OCI-LY7 (cell line): ENCODE measurements around the gene OPRM1. TPM values are rescaled to one million over a fixed set of nuclear protein-coding genes. Genes with fewer than 3 reads are reported as not detected.

Experiments
- BruUV-seq: library from RNA; stranded (reverse); fragments of 400-500 nt; replicated peaks from 2 replicates; lab custom pipeline; 2021; lab: Mats Ljungman, UMichigan
- CTCF ChIA-PET: fragments of 300-600 bp; sonication (Branson Sonifier 250); formaldehyde crosslinking; loops from one replicate; lab custom pipeline; 2022; ENCODE audit warnings: antibody characterized with exemption; ENCODE audit not compliant: unreplicated experiment; lab: Charles Lee
- POLR2A ChIA-PET: fragments of 300-600 bp; sonication (Branson Sonifier 250); formaldehyde crosslinking; loops from one replicate; lab custom pipeline; 2022; ENCODE audit warnings: antibody characterized with exemption; lab: Charles Lee
- DNase-seq: peaks from one replicate; pipeline ENCODE4 v3.0.0-alpha.2; 2015; ENCODE audit warnings: low spot score
- H2AFZ ChIP-seq: fragments of 200-600 bp; sonication (generic), shearing (Covaris generic); 2 replicates; pipeline ENCODE4 v1.6.1; 2014; ENCODE audit warnings: mild to moderate bottlenecking, antibody characterized with exemption, low read length, moderate library complexity
- H3K27ac ChIP-seq: fragments of 200-600 bp; sonication (generic); 2 replicates; pipeline ENCODE4 v1.5.1; 2014; ENCODE audit warnings: mixed run types, low read depth, mild to moderate bottlenecking, moderate library complexity, low read length, inconsistent platforms; ENCODE audit not compliant: poor library complexity, severe bottlenecking
- H3K36me3 ChIP-seq: fragments of 200-600 bp; sonication (generic); 2 replicates; pipeline ENCODE4 v1.6.1; 2014; ENCODE audit warnings: mild to moderate bottlenecking, antibody characterized with exemption, low read length, moderate library complexity, mixed read lengths; ENCODE audit not compliant: insufficient read depth
- H3K4me1 ChIP-seq: fragments of 200-600 bp; sonication (generic); 2 replicates; pipeline ENCODE4 v1.5.1; 2014; ENCODE audit warnings: mild to moderate bottlenecking, low read length; ENCODE audit not compliant: insufficient read depth, poor library complexity, severe bottlenecking
- H3K4me2 ChIP-seq: fragments of 200-600 bp; sonication (generic); 2 replicates; pipeline ENCODE4 v1.6.1; 2014; ENCODE audit warnings: mild to moderate bottlenecking, low read length
- H3K4me3 ChIP-seq: fragments of 200-600 bp; sonication (generic); 2 replicates; pipeline ENCODE4 v1.5.1; 2014; ENCODE audit warnings: mild to moderate bottlenecking, low read depth, low read length; ENCODE audit not compliant: poor library complexity, severe bottlenecking
- H3K79me2 ChIP-seq: fragments of 200-600 bp; sonication (generic); 2 replicates; pipeline ENCODE4 v1.6.1; 2016; ENCODE audit warnings: low read depth, mild to moderate bottlenecking, low read length, moderate library complexity, mixed read lengths; ENCODE audit not compliant: insufficient read depth
- H3K9me2 ChIP-seq: fragments of 200-600 bp; sonication (generic); 2 replicates; pipeline ENCODE4 v1.6.1; 2016; ENCODE audit warnings: mild to moderate bottlenecking, low read length, mixed read lengths; ENCODE audit not compliant: insufficient read depth
- H3K9me3 ChIP-seq: fragments of 200-600 bp; sonication (generic); 2 replicates; pipeline ENCODE4 v1.6.1; 2014; ENCODE audit warnings: mild to moderate bottlenecking, mixed run types, low read length, mixed read lengths
- H4K20me1 ChIP-seq: fragments of 200-600 bp; sonication (generic); 2 replicates; pipeline ENCODE4 v1.6.1; 2014; ENCODE audit warnings: mild to moderate bottlenecking, antibody characterized with exemption, low read length, moderate library complexity, mixed read lengths; ENCODE audit not compliant: insufficient read depth
- EZH2phosphoT487 ChIP-seq: fragments of 200-600 bp; sonication (generic); IDR thresholded peaks from 2 replicates; pipeline ENCODE4 v1.6.1; 2018; ENCODE audit warnings: low read depth, borderline replicate concordance, mild to moderate bottlenecking, mixed run types, antibody characterized with exemption, low read length, moderate library complexity, mixed read lengths
- intact Hi-C: fragments of 100-400 bp; cut with micrococcal nuclease; formaldehyde crosslinking; loops from one replicate; pipeline ENCODE4 v1.10.0; 2022; ENCODE audit not compliant: unreplicated experiment
- total RNA-seq, 2 experiments: library from RNA; depleted of rRNA in 1 of 2; stranded (reverse); fragments of >200 nt in 1 of 2; shearing (Covaris generic) in 1 of 2; gene quantifications; 2 replicates each; pipeline ENCODE4 v1.2.3, GENCODE V29; 2014 to 2022
- TF ChIP-seq, protein P1 (sequence below): fragments of 200-600 bp; sonication (generic); conservative IDR thresholded peaks from 2 replicates; pipeline ENCODE4 v1.5.1; 2014; ENCODE audit warnings: mild to moderate bottlenecking, antibody characterized with exemption, low read length, moderate library complexity, mixed read lengths

Gene OPRM1
- total RNA-seq, 2 experiments from 2014 or later = not detected

DNA sequence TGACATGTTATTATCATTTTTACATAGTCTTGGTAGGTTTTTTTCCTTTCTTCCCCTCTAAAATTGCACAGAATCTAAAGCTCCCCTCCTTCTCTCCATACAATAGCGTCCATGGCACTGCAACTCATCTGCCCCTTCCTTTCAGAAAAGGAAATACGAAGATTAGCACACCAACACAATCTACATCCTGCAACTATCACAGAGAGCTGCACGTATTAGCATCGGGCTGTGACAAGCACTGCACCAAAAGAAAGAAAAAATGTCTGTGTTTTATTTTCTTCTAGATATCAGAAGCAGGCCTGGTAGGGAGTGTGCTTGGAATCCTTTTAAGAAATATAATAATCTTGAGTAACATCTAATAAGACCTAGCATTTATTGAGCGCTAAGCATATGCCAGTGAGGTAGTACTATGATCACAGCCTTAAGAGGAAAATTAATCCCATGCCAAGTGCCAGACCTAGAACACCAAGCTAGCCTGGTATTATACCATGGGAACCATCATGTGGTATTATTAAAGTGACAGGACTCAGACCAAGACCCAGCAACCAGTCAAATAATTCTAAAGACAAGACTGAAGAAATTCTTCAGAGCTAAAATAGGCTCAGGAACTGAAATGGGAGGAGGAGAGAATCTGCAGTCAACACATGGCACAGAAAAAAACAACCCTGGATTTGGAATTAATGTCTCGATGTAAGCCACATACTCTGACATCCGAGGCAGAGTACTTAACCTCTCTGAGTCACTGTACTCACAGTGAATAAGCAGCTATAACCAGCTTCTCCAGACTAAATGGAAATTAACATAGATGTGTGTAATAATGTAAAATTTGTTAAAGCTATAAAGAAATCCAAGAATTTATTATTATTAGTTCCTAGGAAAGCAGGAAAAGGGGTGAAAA lies 193.2 kb downstream of the OPRM1 start:
- H4K20me1 ChIP-seq = no peaks in the 10 kb centered on the region
- TF ChIP-seq EZH2phosphoT487 = no peak
- TF ChIP-seq, protein P1, sequence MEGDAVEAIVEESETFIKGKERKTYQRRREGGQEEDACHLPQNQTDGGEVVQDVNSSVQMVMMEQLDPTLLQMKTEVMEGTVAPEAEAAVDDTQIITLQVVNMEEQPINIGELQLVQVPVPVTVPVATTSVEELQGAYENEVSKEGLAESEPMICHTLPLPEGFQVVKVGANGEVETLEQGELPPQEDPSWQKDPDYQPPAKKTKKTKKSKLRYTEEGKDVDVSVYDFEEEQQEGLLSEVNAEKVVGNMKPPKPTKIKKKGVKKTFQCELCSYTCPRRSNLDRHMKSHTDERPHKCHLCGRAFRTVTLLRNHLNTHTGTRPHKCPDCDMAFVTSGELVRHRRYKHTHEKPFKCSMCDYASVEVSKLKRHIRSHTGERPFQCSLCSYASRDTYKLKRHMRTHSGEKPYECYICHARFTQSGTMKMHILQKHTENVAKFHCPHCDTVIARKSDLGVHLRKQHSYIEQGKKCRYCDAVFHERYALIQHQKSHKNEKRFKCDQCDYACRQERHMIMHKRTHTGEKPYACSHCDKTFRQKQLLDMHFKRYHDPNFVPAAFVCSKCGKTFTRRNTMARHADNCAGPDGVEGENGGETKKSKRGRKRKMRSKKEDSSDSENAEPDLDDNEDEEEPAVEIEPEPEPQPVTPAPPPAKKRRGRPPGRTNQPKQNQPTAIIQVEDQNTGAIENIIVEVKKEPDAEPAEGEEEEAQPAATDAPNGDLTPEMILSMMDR = no peak
- ChIA-PET POLR2A (interaction anchor here (0.6 to 1.1 kb wide), 3 partner anchors 12 to 707 kb away, joined by 3 to 5 read pairs (median 4); no protein-coding TSS in a partner anchor), CTCF (no interaction called here)
- intact Hi-C loops = no loop called here
- H3K36me3 ChIP-seq = no peaks in the 10 kb centered on the region
- H3K4me2 ChIP-seq = no peak overlapping the region
- no peaks in the 10 kb centered on the region for H3K9me3 ChIP-seq
- H3K9me2 ChIP-seq = no peaks in the 10 kb centered on the region
- no peaks in the 10 kb centered on the region for H3K79me2 ChIP-seq
- H3K4me1 ChIP-seq = no peaks in the 10 kb centered on the region
- BruUV-seq = no TSS peak
- no peak overlapping the region for H2AFZ ChIP-seq
- no peak for DNase-seq
- H3K4me3 ChIP-seq = no peak overlapping the region
- no peak overlapping the region for H3K27ac ChIP-seq

DNA sequence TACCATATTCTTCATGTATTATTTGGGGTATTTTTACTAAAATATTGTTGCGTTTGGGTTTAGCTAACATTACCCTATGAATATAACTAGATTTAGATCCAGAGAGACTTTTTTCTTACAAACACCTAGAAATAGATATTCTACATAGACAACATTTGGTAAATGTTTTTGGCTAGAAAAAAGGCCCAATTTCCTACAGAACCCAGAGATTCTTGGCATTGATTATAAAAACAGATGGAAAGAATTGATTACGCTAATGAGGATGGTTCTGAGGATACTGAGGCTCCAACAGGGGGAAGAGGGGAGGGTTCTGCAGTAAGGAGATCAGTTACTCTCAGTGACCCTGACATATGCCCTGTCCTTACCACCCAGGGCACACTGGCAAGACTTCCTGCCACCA lies 194.3 kb downstream of the OPRM1 start:
- intact Hi-C loops = no loop called here
- TF ChIP-seq, protein P1 = no peak
- no peak for TF ChIP-seq EZH2phosphoT487

More for the DNA sequence above, 194.3 kb downstream of the OPRM1 start:
- no peak overlapping the region for H3K27ac ChIP-seq
- no TSS peak for BruUV-seq
- H3K4me1 ChIP-seq = no peaks in the 10 kb centered on the region
- no peak overlapping the region for H3K4me3 ChIP-seq
- H3K36me3 ChIP-seq = no peaks in the 10 kb centered on the region
- no peaks in the 10 kb centered on the region for H3K9me2 ChIP-seq
- H3K4me2 ChIP-seq = no peak overlapping the region
- H3K79me2 ChIP-seq = no peaks in the 10 kb centered on the region
- ChIA-PET CTCF (no interaction called here), POLR2A (interaction anchor here (0.6 to 0.7 kb wide), 2 partner anchors 19 to 505 kb away, joined by 3 to 5 read pairs; no protein-coding TSS in a partner anchor)
- H2AFZ ChIP-seq = no peak overlapping the region
- DNase-seq = no peak
- no peaks in the 10 kb centered on the region for H4K20me1 ChIP-seq
- H3K9me3 ChIP-seq = no peaks in the 10 kb centered on the region
